Astrocyte (in vitro differentiated cells and primary cell): ENCODE measurements around the gene CDH19.

Experiments
- CTCF ChIP-seq: IDR thresholded peaks from 2 replicates; pipeline ENCODE4 v1.5.1; 2011; ENCODE audit warnings: low read depth, mild to moderate bottlenecking, inconsistent platforms, low read length, moderate library complexity; ENCODE audit not compliant: insufficient read depth
- EZH2 ChIP-seq: IDR thresholded peaks from 2 replicates; pipeline ENCODE4 v1.6.1; 2012; ENCODE audit warnings: mild to moderate bottlenecking, low read length, inconsistent platforms; ENCODE audit not compliant: insufficient read depth

GRCh38 chr18:66553824-66554223 lies 50.1 kb downstream of the CDH19 start:
- TF ChIP-seq CTCF (no peak), EZH2 (no peak)
